Body of pancreas (tissue), 4 donors: Measurements from ENCODE around the gene SARS1. TPM values are rescaled to one million over a fixed set of nuclear protein-coding genes. Genes with fewer than 3 reads are reported as not detected.

Source experiments
- ATAC-seq: fragments of 150-250 bp; one replicate; pipeline ENCODE4 v1.9.1; 2016
- DNase-seq, 4 donors: peaks; one replicate each; pipeline ENCODE4 v3.0.0-alpha.2; 2019
- H3K27ac ChIP-seq, 4 donors: fragments of 200-600 bp; sonication (generic); 1 replicate in 3 of 4; 2 replicates in 1 of 4; pipeline versions ENCODE4 v1.5.1 to v1.6.1; 2016 to 2019; ENCODE audit warnings: mild to moderate bottlenecking in 1 of 4, mixed read lengths in 1 of 4, moderate library complexity in 1 of 4
- H3K27me3 ChIP-seq, 2 donors: fragments of 200-600 bp; sonication (generic); one replicate each; pipeline ENCODE4 v1.6.0; 2016; ENCODE audit warnings: mild to moderate bottlenecking in 1 of 2
- H3K36me3 ChIP-seq, 2 donors: fragments of 200-600 bp; sonication (generic); replicated peaks in 1 of 2; 2 replicates each; pipeline ENCODE4 v1.5.1; 2016; ENCODE audit warnings: low read depth in 2 of 2; ENCODE audit not compliant: insufficient read depth in 1 of 2
- H3K4me1 ChIP-seq: fragments of 200-600 bp; sonication (generic); one replicate; pipeline ENCODE4 v1.6.0; 2016
- H3K4me3 ChIP-seq, 2 donors: fragments of 200-600 bp; sonication (generic); 1 replicate in 1 of 2; 2 replicates in 1 of 2; pipeline ENCODE4 v1.5.1; 2016 to 2019
- H3K9me3 ChIP-seq, 3 donors: fragments of 200-600 bp; sonication (generic); 1 replicate in 2 of 3; 2 replicates in 1 of 3; pipeline ENCODE4 v1.5.1; 2016
- CTCF ChIP-seq, 7 experiments: fragments of 450-650 bp in 4 of 7; fragments of 200-600 bp in 3 of 7; sonication (generic) in 3 of 7; IDR thresholded peaks; one replicate each; pipeline ENCODE4 v1.5.1; 2016 to 2019; ENCODE audit warnings: antibody characterized with exemption in 7 of 7
- POLR2A ChIP-seq, 3 donors: fragments of 450-650 bp; IDR thresholded peaks; one replicate each; pipeline ENCODE4 v1.6.1; 2016; ENCODE audit warnings: antibody characterized with exemption in 3 of 3, mild to moderate bottlenecking in 2 of 3
- WGBS, 2 donors: methylation state at CpG; one replicate each; pipeline ENCODE4 v1.1.5; 2017; 5-methylcytosine and 5-hydroxymethylcytosine counted together
- intact Hi-C: fragments of 100-400 bp; cut with DNase I; formaldehyde crosslinking; loops from one replicate; pipeline ENCODE4 v1.15.1; 2023
- total RNA-seq, 2 donors: library from RNA; depleted of rRNA; stranded (reverse); fragments of >200 nt; gene quantifications; one replicate each; pipeline ENCODE4 v1.1.0, GENCODE V29; 2016

Gene SARS1
- total RNA-seq, 2 donors from 2014 or later: 65.3 to 123 TPM

GRCh38 chr1:109225308-109225707, 11.6 kb downstream of the SARS1 start:
- Histone ChIP-seq H3K4me1 (no peaks in the 10 kb centered on the region), H3K27me3 (no peaks in the 10 kb centered on the region), H3K4me3 (no peak overlapping the region), H3K36me3 (peaks cover 8 to 15% of the 10 kb centered on the region in 2 donors), H3K27ac (no peak overlapping the region), H3K9me3 (no peaks in the 10 kb centered on the region)
- ATAC-seq: no peak
- no peak for DNase-seq
- no peak for TF ChIP-seq POLR2A (IDR thresholded peaks at IDR 0.05)
- no peak for TF ChIP-seq CTCF (IDR thresholded peaks at IDR 0.05)
- intact Hi-C loops: no loop called here
- 93 to 95% methylated on average over 3 of the region's 3 CpGs for WGBS, 2 donors

GRCh38 chr1:109225711-109226445, 12.2 kb downstream of the SARS1 start:
- DNase-seq (no peak), ATAC-seq (no peak)
- no peaks in the 10 kb centered on the region for H3K4me1 ChIP-seq
- TF ChIP-seq POLR2A (IDR thresholded peaks at IDR 0.05): no peak
- TF ChIP-seq CTCF (IDR thresholded peaks at IDR 0.05): no peak
- no peak overlapping the region for H3K4me3 ChIP-seq
- H3K27ac ChIP-seq: no peak overlapping the region
- 98% methylated on average over 5 of the region's 5 CpGs for WGBS, 2 donors
- intact Hi-C loops: no loop called here
- H3K36me3 ChIP-seq: peaks cover 8 to 15% of the 10 kb centered on the region in 2 donors
- no peaks in the 10 kb centered on the region for H3K9me3 ChIP-seq
- no peaks in the 10 kb centered on the region for H3K27me3 ChIP-seq

GRCh38 chr1:109228167-109228566, 14.4 kb downstream of the SARS1 start:
- TF ChIP-seq POLR2A (IDR thresholded peaks at IDR 0.05) (no peak), CTCF (IDR thresholded peaks at IDR 0.05) (no peak)
- no peaks in the 10 kb centered on the region for H3K9me3 ChIP-seq
- no peak overlapping the region for H3K4me3 ChIP-seq
- intact Hi-C loops: no loop called here
- no peak for DNase-seq
- WGBS, 2 donors: 88 to 90% methylated on average over 3 of the region's 3 CpGs
- no peak for ATAC-seq
- H3K36me3 ChIP-seq: peaks cover 8 to 29% of the 10 kb centered on the region in 2 donors
- no peaks in the 10 kb centered on the region for H3K27me3 ChIP-seq
- H3K27ac ChIP-seq: no peak overlapping the region
- no peaks in the 10 kb centered on the region for H3K4me1 ChIP-seq

GRCh38 chr1:109229531-109230127, 15.9 kb downstream of the SARS1 start:
- Histone ChIP-seq H3K4me3 (no peak overlapping the region), H3K4me1 (no peaks in the 10 kb centered on the region), H3K27me3 (no peaks in the 10 kb centered on the region), H3K36me3 (peaks cover 15 to 31% of the 10 kb centered on the region in 2 donors), H3K9me3 (no peaks in the 10 kb centered on the region), H3K27ac (no peak overlapping the region)
- 79 to 83% methylated on average over 13 of the region's 13 CpGs for WGBS, 2 donors
- ATAC-seq: no peak
- intact Hi-C loops: no loop called here
- TF ChIP-seq POLR2A (IDR thresholded peaks at IDR 0.05) (no peak), CTCF (IDR thresholded peaks at IDR 0.05) (no peak)
- no peak for DNase-seq
